IMR-90 (cell line): ENCODE data around the gene P2RY10.
"Not testable (repeated sequence)": the region's sequence is repeated elsewhere in the genome, so short reads cannot be mapped to it uniquely, and the experiment has no call there.

Experiments used
- MAFK ChIP-seq: IDR thresholded peaks from 2 replicates; pipeline ENCODE4 v1.6.1; 2012; ENCODE audit warnings: low read depth, low read length, improper control_type of control experiment
- MAZ ChIP-seq: IDR thresholded peaks from 2 replicates; pipeline ENCODE4 v1.6.1; 2012; ENCODE audit warnings: low read depth, mild to moderate bottlenecking, low read length, improper control_type of control experiment, moderate library complexity, borderline replicate concordance
- NFE2L2 ChIP-seq: fragments of 150-350 bp; IDR thresholded peaks from 2 replicates; pipeline ENCODE4 v1.6.1; 2016; ENCODE audit warnings: low read depth, mild to moderate bottlenecking, low read length
- POLR2A ChIP-seq: IDR thresholded peaks from 2 replicates; pipeline ENCODE4 v1.6.1; 2012; ENCODE audit warnings: mild to moderate bottlenecking, low read depth, low read length
- RAD21 ChIP-seq: IDR thresholded peaks from 2 replicates; pipeline ENCODE4 v1.6.1; 2012; ENCODE audit warnings: low read length, improper control_type of control experiment
- TF ChIP-seq, protein P1 (sequence below): conservative IDR thresholded peaks from 2 replicates; pipeline ENCODE4 v1.5.1; 2012; ENCODE audit warnings: mild to moderate bottlenecking, low read depth, low read length, improper control_type of control experiment
- TF ChIP-seq, protein P2 (sequence below): fragments of 150-350 bp; IDR thresholded peaks from 2 replicates; pipeline ENCODE4 v1.6.1; 2017; ENCODE audit warnings: mild to moderate bottlenecking, antibody characterized with exemption, low read length, low read depth
- TF ChIP-seq, protein P3 (sequence below): fragments of 150-350 bp; IDR thresholded peaks from 2 replicates; pipeline ENCODE4 v1.6.1; 2016; ENCODE audit warnings: low read depth, mild to moderate bottlenecking, low read length, moderate library complexity, borderline replicate concordance

DNA sequence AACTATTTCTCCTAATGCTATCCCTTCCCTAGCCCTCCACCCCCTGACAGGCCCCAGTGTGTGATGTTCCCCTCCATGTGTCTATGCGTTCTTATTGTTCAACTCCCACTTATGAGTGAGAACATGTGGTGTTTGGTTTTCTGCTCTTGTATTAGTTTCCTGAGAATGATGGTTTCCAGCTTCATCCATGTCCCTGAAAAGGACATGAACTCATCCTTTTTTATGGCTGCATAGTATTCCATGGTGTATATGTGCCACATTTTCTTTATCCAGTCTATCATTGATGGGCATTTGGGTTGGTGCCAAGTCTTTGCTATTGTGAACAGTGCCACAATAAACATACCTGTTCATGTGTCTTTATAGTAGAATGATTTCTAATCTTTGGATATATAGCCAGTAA, 62.3 kb downstream of the P2RY10 start:
- not testable (repeated sequence) for TF ChIP-seq POLR2A, MAFK, RAD21, MAZ, NFE2L2
- TF ChIP-seq, protein P1, sequence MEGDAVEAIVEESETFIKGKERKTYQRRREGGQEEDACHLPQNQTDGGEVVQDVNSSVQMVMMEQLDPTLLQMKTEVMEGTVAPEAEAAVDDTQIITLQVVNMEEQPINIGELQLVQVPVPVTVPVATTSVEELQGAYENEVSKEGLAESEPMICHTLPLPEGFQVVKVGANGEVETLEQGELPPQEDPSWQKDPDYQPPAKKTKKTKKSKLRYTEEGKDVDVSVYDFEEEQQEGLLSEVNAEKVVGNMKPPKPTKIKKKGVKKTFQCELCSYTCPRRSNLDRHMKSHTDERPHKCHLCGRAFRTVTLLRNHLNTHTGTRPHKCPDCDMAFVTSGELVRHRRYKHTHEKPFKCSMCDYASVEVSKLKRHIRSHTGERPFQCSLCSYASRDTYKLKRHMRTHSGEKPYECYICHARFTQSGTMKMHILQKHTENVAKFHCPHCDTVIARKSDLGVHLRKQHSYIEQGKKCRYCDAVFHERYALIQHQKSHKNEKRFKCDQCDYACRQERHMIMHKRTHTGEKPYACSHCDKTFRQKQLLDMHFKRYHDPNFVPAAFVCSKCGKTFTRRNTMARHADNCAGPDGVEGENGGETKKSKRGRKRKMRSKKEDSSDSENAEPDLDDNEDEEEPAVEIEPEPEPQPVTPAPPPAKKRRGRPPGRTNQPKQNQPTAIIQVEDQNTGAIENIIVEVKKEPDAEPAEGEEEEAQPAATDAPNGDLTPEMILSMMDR, result not testable (repeated sequence)
- TF ChIP-seq, protein P2, sequence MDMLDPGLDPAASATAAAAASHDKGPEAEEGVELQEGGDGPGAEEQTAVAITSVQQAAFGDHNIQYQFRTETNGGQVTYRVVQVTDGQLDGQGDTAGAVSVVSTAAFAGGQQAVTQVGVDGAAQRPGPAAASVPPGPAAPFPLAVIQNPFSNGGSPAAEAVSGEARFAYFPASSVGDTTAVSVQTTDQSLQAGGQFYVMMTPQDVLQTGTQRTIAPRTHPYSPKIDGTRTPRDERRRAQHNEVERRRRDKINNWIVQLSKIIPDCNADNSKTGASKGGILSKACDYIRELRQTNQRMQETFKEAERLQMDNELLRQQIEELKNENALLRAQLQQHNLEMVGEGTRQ, result not testable (repeated sequence)
- TF ChIP-seq, protein P3, sequence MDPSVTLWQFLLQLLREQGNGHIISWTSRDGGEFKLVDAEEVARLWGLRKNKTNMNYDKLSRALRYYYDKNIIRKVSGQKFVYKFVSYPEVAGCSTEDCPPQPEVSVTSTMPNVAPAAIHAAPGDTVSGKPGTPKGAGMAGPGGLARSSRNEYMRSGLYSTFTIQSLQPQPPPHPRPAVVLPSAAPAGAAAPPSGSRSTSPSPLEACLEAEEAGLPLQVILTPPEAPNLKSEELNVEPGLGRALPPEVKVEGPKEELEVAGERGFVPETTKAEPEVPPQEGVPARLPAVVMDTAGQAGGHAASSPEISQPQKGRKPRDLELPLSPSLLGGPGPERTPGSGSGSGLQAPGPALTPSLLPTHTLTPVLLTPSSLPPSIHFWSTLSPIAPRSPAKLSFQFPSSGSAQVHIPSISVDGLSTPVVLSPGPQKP, result not testable (repeated sequence)
